ENCODE data around the gene ENG. TPM values are rescaled to one million over a fixed set of nuclear protein-coding genes. Genes with fewer than 3 reads are reported as not detected.
A peak's percentile ranks its signal among the peaks of the same experiment; 100 is the strongest.

ENG gene
- total RNA-seq, 1 experiment from 2014 or later, result 25.1 TPM

- DNase-seq (ENCODE audit: low read depth, low spot score), result no peak
- no peak overlapping the region for H3K27ac ChIP-seq (ENCODE audit: low read length)
- no peak for ATAC-seq
- H3K27me3 ChIP-seq (ENCODE audit: control insufficient read depth, insufficient read depth, low read length), result no peaks in the 10 kb centered on the region
- H3K9me3 ChIP-seq (ENCODE audit: control insufficient read depth, insufficient read depth, low read depth, low read length), result no peaks in the 10 kb centered on the region
- BruUV-seq (replicated peaks), result no TSS peak
- CTCF ChIA-PET, result no interaction called here
- H3K36me3 ChIP-seq (ENCODE audit: control insufficient read depth, insufficient read depth, low read length), result peaks cover 21% of the 10 kb centered on the region
- POLR2A ChIA-PET, result no interaction called here
- intact Hi-C loops (cut with micrococcal nuclease; ENCODE audit: unreplicated experiment), result no loop called here
- peaks cover 8% of the 10 kb centered on the region for H3K4me1 ChIP-seq (ENCODE audit: control insufficient read depth, insufficient read depth, low read length)
- no peak for TF ChIP-seq TCF7L2 (IDR thresholded peaks at IDR 0.05; ENCODE audit: low read depth, low read length)
- TF ChIP-seq CTCF (IDR thresholded peaks at IDR 0.05), result no peak
- no peak for TF ChIP-seq SIN3A (IDR thresholded peaks at IDR 0.05; ENCODE audit: borderline replicate concordance, insufficient read depth, low read depth, low read length)
- no peak overlapping the region for H3K4me3 ChIP-seq (ENCODE audit: low read depth in 2 of 2, low read length in 2 of 2)
- in situ Hi-C loops (cut with HindIII; ENCODE audit: low pct_unique_long_range_greater_than_20kb, low sequenced_read_pairs), result no loop called here
These were observed 66.0 kb downstream of the ENG start for GRCh38 chr9:127788337-127789011.

- peak overlapping the region; percentile 83 for H3K27ac ChIP-seq (ENCODE audit: low read length)
- CTCF ChIA-PET, result no interaction called here
- no peak for ATAC-seq
- intact Hi-C loops (cut with micrococcal nuclease; ENCODE audit: unreplicated experiment), result no loop called here
- POLR2A ChIA-PET, result no interaction called here
- peak overlapping the region; percentile 76 to 88 for H3K4me3 ChIP-seq (ENCODE audit: low read depth in 2 of 2, low read length in 2 of 2)
- peaks cover 8% of the 10 kb centered on the region for H3K4me1 ChIP-seq (ENCODE audit: control insufficient read depth, insufficient read depth, low read length)
- no TSS peak for BruUV-seq (replicated peaks)
- no peak for DNase-seq (ENCODE audit: low read depth, low spot score)
- H3K9me3 ChIP-seq (ENCODE audit: control insufficient read depth, insufficient read depth, low read depth, low read length), result no peaks in the 10 kb centered on the region
- H3K36me3 ChIP-seq (ENCODE audit: control insufficient read depth, insufficient read depth, low read length), result peaks cover 19% of the 10 kb centered on the region
- in situ Hi-C loops (cut with HindIII; ENCODE audit: low pct_unique_long_range_greater_than_20kb, low sequenced_read_pairs), result no loop called here
- H3K27me3 ChIP-seq (ENCODE audit: control insufficient read depth, insufficient read depth, low read length), result no peaks in the 10 kb centered on the region
- TF ChIP-seq CTCF (IDR thresholded peaks at IDR 0.05), result peak; percentile 56
- no peak for TF ChIP-seq POLR2AphosphoS5 (IDR thresholded peaks at IDR 0.05; ENCODE audit: low read depth, low read length)
These were observed 67.7 kb downstream of the ENG start for GRCh38 chr9:127786773-127787104.

- Histone ChIP-seq H3K36me3 (ENCODE audit: control insufficient read depth, insufficient read depth, low read length) (peaks cover 19% of the 10 kb centered on the region), H3K4me3 (ENCODE audit: low read depth in 2 of 2, low read length in 2 of 2) (peak within 1 kb of the TSS; percentile 76 to 88), H3K27me3 (ENCODE audit: control insufficient read depth, insufficient read depth, low read length) (no peaks in the 10 kb centered on the region), H3K27ac (ENCODE audit: low read length) (peak within 1 kb of the TSS; percentile 83), H3K9me3 (ENCODE audit: control insufficient read depth, insufficient read depth, low read depth, low read length) (no peaks in the 10 kb centered on the region), H3K4me1 (ENCODE audit: control insufficient read depth, insufficient read depth, low read length) (peaks cover 8% of the 10 kb centered on the region)
- in situ Hi-C loops (cut with HindIII; ENCODE audit: low pct_unique_long_range_greater_than_20kb, low sequenced_read_pairs), result no loop called here
- TF ChIP-seq CTCF (IDR thresholded peaks at IDR 0.05) (no peak), REST (IDR thresholded peaks at IDR 0.05; ENCODE audit: insufficient read depth in 1 of 2, low read depth in 2 of 2, low read length in 1 of 2) (no peak), SIN3A (IDR thresholded peaks at IDR 0.05; ENCODE audit: borderline replicate concordance, insufficient read depth, low read depth, low read length) (peak; percentile 64; the same call in 1 of the 2 replicates), TCF7L2 (IDR thresholded peaks at IDR 0.05; ENCODE audit: low read depth, low read length) (no peak), POLR2AphosphoS5 (IDR thresholded peaks at IDR 0.05; ENCODE audit: low read depth, low read length) (no peak; the same call in 1 of the 2 replicates)
- peak; percentile 94 for ATAC-seq
- no TSS peak for BruUV-seq (replicated peaks)
- CTCF ChIA-PET, result interaction anchor here (0.6 kb wide), 1 partner anchor 20 kb away, joined by 3 read pairs; no protein-coding TSS in a partner anchor
- POLR2A ChIA-PET, result interaction anchor here (0.6 kb wide), 1 partner anchor 41 kb away, joined by 8 read pairs; no protein-coding TSS in a partner anchor
- intact Hi-C loops (cut with micrococcal nuclease; ENCODE audit: unreplicated experiment), result loop anchor here (2.0 kb wide), 1 partner anchor 51 kb away; the partner anchor contains the start of gene TOR2A
- no peak for DNase-seq (ENCODE audit: low read depth, low spot score)
These were observed 68.3 kb downstream of the ENG start, which contains the start of gene CDK9 for GRCh38 chr9:127785933-127786772. CDK9 (plus strand) TSS chr9:127786034; CDS start chr9:127786149, 115 bp downstream.
